Heart left ventricle (tissue), 13 donors: ENCODE data around the gene CHEK1.

Experiments
- POLR2A ChIP-seq, 2 donors: fragments of 450-650 bp; IDR thresholded peaks; one replicate each; pipeline ENCODE4 v1.6.1; 2017; ENCODE audit warnings: antibody characterized with exemption in 2 of 2, mild to moderate bottlenecking in 2 of 2, moderate library complexity in 2 of 2
- TF ChIP-seq, protein P1 (sequence below), 12 donors: fragments of 200-600 bp; sonication (generic) in 4 of 12; IDR thresholded peaks; one replicate each; pipeline versions ENCODE4 v1.5.0 to v1.8.0; 2018 to 2022; ENCODE audit warnings: antibody characterized with exemption in 12 of 12, mild to moderate bottlenecking in 5 of 12
- donor health status: ischemic (EF 13 %, LVEDD 7.1; RV severe dilation, severe dysfunction).
- donor health status: DM: no; HTN: yes; CAD: no.
- donor health status: DM: no; HTN: no; CAD: no.
- donor health status: ischemic (EF 25% LVEDD 6.9; RV normal size, moderate dysfunction).
- donor health status: ischemic (EF 25% LVEDD 5.7; RV mildly dilated, moderate dysfunction).
- donor health status: ischemic (EF 35%, LVEDD 5.7; RV mildly dilated, moderate dysfunction).
- donor health status: nonischemic (EF 11% LVEDD 7.7; RV severe dilation, severe dysfunction).
- donor health status: DM: yes; HTN: yes; CAD: no.
- donor health status: PGD.
- donor health status: ischemic (EF 29% LVEDD 5.4; RV normal size, mild dysfunction).
- donor health status: nonischemic (EF 23%, LVEDD 6.1; RV moderate dilation, normal function).

DNA sequence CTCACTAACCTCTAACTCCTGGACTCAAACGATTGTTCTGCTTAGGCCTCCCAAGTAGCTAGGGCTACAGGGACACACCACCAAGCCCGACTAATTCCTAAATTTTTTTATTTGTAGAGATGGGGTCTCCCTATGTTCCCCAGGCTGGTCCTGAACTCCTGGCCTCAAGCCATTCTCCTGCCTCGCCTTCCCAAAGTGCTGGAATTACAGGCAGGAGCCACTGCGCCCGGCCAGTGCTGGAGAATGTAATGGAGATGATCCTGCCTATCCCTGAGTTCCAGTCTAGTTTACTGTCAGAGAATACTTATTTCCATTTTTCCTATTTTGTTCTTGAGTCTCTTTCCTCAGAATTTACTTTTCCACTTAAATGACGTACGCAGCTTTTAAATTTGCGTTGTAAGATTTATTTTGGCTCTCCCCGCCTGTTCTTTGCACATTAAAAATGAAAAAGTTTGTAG, at the start of gene CHEK1:
- TF ChIP-seq, protein P1, sequence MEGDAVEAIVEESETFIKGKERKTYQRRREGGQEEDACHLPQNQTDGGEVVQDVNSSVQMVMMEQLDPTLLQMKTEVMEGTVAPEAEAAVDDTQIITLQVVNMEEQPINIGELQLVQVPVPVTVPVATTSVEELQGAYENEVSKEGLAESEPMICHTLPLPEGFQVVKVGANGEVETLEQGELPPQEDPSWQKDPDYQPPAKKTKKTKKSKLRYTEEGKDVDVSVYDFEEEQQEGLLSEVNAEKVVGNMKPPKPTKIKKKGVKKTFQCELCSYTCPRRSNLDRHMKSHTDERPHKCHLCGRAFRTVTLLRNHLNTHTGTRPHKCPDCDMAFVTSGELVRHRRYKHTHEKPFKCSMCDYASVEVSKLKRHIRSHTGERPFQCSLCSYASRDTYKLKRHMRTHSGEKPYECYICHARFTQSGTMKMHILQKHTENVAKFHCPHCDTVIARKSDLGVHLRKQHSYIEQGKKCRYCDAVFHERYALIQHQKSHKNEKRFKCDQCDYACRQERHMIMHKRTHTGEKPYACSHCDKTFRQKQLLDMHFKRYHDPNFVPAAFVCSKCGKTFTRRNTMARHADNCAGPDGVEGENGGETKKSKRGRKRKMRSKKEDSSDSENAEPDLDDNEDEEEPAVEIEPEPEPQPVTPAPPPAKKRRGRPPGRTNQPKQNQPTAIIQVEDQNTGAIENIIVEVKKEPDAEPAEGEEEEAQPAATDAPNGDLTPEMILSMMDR (IDR thresholded peaks at IDR 0.05) = no peak
- no peak for TF ChIP-seq POLR2A (IDR thresholded peaks at IDR 0.05)
